ENCODE results near the gene RLN3.

DNA sequence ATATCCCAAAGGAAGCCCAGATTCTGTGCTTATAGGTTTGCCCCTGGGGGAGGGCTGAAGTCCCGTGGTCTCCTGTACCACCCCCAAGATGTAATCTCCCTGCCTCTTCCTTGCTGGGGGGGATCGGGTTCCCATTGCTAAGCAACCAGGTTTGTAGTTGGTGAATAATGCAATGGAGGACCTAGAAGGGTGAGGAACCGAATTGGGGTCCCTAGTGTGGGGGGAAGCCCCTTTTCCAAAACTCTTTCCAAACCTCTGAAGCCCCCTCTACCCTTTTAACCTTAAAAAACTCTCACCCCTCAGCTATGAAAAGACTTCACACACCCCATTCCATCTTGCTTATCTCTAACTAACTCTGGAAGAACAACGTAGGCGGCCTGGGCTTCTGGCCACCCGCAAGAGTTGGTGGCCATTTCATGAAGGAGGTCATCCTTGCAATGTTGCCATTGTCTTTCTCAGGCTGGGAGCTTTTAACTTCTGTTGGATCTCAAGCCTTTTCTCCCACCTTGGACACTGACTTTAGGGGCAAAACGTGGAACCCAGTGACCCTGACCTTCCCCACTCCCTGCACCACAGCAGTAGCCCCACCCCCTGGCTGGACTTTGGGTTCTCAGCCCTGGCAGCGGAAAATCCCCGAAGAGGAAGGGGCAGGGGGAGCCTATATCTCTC, 33.3 kb downstream of the RLN3 start:
- no peak for TF ChIP-seq POLR2A (IDR thresholded peaks at IDR 0.05; ENCODE audit: low read depth)
- TF ChIP-seq, protein P1, sequence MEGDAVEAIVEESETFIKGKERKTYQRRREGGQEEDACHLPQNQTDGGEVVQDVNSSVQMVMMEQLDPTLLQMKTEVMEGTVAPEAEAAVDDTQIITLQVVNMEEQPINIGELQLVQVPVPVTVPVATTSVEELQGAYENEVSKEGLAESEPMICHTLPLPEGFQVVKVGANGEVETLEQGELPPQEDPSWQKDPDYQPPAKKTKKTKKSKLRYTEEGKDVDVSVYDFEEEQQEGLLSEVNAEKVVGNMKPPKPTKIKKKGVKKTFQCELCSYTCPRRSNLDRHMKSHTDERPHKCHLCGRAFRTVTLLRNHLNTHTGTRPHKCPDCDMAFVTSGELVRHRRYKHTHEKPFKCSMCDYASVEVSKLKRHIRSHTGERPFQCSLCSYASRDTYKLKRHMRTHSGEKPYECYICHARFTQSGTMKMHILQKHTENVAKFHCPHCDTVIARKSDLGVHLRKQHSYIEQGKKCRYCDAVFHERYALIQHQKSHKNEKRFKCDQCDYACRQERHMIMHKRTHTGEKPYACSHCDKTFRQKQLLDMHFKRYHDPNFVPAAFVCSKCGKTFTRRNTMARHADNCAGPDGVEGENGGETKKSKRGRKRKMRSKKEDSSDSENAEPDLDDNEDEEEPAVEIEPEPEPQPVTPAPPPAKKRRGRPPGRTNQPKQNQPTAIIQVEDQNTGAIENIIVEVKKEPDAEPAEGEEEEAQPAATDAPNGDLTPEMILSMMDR (IDR thresholded peaks at IDR 0.05), result no peak

All from esophagus muscularis mucosa (tissue), 3 donors.